GM19099 (cell line): ENCODE data around the gene GPR37L1.

Experiments
- POLR2A ChIP-seq: IDR thresholded peaks from 3 replicates; pipeline ENCODE4 v1.6.1; 2011; ENCODE audit warnings: low read depth; ENCODE audit not compliant: insufficient read length; ENCODE audit errors: extremely low read depth

The GPR37L1 gene

DNA sequence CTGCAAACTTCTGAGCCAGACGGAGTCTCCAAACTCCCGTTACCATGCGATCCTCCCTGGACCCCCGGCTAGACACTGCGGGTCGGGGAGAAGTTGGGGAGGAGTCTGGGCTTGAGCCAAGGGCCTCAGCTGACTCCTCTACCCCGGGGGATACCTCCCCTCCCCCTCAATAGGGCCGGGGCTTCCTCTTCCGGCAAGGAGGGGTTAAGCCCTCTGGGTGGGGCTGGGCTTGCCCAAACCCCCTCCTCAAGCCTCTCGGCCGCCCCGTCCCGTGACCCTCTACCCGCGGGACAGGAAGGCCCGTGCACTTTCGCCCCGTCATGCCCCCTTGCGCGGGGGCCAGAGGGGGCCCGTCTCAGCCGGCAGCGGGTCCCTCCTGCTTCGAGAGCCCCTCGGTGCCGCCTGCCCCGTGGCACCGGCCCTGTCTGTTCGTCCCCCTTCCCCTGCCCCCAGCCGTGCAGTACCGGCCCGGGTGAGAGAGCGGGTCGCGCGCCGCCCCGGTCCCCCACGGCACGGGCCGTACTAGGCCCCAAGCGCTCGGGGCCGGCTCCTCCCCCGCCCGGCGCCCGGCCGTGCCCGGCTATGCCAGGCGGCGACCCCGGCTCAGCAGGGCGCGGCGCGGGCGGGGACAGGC is 21.2 kb downstream of the GPR37L1 start:
- TF ChIP-seq POLR2A = no peak

DNA sequence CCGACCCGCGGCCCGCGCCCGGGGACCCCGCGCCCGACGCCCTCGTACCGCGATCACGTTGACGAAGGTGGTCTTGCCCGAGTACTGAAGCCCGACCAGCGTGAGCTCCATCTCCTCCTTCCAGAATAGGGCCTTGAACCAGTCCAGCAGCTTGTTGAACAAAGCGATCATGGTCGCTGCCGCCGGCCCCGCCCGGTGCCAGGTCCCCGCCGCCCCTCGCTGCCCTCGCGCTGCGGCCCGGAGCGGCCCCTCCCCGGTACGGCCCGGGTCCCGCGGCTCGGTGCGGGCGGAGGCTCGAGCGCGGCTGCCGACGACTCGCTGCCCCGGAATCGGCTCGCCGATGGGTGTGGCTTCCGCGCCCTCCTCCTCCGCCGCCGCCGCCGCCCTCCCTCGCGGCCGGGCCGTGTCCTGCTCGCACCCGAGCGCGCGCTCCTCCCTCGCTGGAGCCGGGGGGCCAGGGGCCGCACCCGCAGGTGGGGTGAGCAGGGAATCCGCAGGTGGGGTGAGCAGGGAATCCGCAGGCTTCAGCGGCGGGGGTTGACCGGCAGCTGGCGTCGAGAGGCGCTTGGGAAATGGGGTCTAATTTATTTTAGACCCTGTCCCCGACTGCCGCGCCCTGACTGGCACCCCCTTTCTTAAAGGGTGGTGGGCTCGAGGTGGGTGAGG is 21.8 kb downstream of the GPR37L1 start, which contains the start of gene ARL8A:
Gene ARL8A (minus strand): TSS at position 336 of the 666 bp plus-strand sequence. CDS start 165 bp downstream, at position 171.
- peak; percentile 62 for TF ChIP-seq POLR2A

DNA sequence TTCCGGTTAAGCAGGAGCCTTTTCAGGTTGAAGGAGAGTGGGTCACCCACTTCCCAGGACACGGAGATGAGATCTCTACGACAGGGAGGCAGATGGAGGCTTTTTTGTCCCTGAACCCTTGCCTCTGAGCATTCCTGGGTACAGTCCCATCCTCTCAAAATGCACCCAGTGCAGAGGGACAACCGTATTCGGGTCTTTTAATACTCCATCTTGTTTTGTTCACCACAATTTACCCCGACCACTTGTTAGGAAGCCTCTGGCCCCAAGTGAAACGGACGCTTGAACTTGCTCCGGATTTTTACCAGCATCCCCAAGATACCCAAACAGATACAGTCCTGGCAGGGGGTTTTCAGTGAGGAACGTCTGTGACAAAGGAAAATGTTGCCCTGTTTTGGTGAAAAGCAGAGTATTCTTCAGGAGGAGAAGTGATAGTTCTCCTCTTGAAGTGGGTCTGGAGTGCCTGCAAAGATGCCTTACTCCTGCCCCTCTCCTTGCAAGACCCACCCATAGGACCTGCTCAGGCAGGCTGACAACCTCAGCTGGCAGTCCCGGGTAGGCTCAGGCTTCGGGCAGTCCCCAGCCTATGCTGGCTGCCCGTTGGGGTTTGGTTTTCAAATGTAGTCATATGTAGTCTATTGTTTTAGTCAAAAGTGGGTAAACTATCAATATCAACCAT is 22.5 kb downstream of the GPR37L1 start:
- TF ChIP-seq POLR2A = no peak

DNA sequence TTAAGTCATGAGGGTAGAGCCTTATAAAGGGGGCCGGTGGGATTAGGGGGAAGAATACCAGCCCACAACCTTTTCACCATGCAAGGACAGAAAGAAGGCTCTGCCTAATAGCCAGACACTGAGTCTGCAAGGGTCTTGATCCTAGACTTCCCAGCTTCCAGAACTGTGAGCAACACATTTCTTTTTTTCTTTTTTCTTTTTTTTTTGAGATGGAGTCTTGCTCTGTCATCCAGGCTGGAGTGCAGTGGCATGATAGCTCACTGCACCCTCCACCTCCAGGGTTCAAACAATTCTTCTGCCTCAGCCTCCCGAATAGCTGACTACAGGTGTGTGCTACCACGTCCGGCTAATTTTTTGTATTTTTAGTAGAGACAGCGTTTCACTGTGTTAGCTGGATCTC is 23.6 kb downstream of the GPR37L1 start:
- no peak for TF ChIP-seq POLR2A

DNA sequence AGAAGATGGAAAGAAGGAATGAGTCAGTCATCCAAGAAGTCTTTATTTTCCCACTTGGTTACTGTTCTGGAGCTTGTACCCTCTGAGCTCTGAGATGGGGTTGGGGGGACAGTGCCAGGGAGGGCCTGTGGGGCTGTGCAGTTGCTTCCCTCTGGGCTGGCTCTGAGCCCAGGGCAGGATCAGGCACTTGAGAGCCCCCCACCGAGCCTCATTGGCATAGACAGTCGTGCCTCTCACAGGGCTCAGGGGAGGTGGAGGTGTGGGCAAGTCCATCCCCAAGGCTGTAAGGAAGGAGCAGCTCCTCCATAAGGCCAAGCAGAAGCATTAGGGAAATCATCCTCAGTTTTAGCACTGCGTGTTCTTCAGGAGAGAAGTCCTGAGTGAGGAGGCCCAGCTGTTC is 24.3 kb downstream of the GPR37L1 start:
- no peak for TF ChIP-seq POLR2A

DNA sequence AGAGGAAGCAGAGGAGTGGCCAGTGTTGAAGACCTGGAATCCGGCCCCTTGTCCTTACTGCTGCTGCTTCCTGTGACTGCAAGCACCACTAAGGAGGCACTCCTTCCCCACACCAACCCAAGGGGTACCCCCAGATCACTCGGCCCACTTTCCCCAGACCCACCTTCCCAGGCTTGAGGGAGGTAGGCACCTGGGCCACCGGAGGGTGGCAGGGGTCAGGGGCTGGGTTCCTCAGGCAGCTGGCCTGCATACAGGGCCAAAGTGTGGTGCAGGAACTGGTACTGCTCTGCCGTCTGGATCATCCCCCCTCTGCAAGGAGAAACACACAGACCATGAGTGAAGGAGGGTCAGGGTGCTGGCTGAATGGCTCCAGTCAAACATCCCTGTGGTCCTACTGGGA is 25.7 kb downstream of the GPR37L1 start:
- no peak for TF ChIP-seq POLR2A

DNA sequence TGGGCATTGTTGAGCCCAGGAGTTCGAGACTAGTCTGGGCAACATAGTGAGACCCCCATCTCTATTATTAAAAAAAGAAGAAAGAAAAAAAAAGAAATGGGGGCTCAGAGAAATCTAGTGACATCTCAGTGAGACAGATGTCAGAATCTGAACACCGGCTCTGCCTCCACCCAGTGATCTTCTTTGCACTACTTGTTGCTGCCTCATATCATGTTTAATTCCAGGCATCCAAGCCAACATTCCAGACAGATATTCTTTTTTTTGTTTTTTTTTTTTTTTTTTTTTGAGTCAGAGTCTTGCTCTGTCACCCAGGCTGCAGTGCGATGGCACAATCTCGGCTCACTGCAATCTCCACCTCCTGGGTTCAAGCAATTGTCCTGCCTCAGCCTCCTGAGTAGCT is 26.8 kb downstream of the GPR37L1 start:
- TF ChIP-seq POLR2A = no peak

DNA sequence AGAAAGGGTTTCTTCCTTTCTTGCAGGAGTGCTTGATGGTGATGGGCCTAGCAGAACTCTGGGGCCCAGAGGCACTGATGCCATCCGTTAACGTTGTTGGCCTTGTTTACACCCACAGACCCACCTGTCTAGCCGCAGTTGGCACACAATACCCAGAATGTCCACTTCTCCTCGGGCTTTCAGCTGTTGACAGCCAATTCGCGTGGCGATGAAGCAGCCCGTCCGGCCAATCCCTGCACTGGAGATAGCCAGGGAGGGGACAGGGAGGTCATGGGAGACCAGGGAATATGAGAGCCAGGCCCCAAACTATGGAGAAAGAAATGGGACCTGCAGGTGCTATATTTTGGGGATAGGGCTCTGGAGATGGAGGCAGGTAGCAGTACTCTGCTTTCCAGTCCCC is 27.5 kb downstream of the GPR37L1 start:
- no peak for TF ChIP-seq POLR2A

DNA sequence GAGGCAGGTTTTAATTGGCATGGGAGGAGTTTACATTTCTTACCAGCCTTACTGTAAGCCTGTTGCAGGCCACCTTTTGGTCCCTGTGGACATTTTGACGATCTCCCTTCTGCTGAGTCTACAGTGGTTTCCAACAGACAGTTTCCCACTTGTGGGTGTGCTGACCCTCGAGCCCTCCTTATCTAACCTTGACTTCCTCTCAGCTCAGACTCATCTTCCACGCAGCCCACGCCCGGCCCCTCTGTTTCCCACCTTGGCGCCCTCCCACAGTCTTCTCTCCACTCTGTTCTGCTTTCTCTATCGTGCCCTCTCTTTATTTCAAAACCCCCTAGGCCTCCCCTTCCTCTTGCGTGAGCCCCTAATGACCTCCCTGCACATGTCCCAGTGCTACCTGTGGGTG is 27.9 kb downstream of the GPR37L1 start:
- no peak for TF ChIP-seq POLR2A

DNA sequence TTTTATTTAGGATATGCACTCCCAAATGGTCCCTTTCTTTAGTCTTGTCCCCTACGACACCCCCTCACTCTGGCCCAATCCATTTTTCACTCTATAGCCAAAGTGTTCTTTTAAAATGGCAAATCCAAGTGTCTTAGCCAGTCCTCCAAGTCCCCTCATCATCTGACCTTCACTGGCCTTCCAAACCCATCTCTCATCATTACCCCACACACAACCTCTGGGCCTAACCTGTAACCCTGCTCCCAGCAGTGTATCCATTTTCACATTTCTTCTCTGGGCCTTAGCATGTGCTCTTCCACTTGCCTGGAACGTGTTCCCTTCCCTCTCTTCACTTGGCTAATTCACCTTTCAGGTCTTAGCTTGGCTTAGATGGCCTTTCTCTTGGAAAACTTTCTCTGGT is 28.3 kb downstream of the GPR37L1 start:
- no peak for TF ChIP-seq POLR2A

DNA sequence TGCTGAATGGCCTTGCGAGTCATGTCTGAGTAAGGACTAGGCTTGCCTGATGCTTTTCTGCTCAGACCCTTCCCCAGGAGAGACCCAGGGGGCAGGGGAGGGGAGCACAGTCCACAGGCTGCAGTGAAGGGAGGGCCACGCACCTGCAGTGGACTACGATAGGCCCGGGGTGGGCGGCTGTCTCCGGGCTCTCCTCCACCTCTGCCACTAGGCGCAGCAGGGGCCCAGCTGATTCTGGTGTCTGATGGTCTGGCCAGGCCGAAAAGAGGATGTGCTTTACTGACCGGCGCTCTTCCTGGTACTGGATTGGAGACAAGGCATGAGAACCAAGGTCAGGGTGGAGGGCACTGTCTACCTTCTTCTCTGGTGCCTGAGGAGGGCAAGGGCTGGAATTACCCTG is 29.7 kb downstream of the GPR37L1 start:
- no peak for TF ChIP-seq POLR2A

DNA sequence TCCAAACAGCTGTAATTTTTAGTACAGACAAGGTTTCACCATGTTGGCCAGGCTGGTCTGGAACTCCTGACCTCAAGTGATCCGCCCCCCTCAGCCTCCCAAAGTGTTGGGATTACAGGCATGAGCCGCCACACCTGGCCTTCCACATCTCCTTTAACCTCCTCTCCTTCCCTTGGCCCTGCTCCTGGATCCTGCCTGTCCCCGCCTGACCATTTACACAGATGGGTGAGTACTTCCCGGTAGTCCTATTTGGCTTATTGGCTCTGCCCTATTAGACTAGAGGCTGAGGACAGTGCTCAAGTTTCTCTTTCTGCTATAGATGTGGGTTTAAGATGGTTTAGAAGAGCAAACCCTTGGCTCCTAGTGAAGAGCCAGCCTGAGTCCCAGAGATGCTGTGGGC is 30.6 kb downstream of the GPR37L1 start:
- TF ChIP-seq POLR2A = no peak

DNA sequence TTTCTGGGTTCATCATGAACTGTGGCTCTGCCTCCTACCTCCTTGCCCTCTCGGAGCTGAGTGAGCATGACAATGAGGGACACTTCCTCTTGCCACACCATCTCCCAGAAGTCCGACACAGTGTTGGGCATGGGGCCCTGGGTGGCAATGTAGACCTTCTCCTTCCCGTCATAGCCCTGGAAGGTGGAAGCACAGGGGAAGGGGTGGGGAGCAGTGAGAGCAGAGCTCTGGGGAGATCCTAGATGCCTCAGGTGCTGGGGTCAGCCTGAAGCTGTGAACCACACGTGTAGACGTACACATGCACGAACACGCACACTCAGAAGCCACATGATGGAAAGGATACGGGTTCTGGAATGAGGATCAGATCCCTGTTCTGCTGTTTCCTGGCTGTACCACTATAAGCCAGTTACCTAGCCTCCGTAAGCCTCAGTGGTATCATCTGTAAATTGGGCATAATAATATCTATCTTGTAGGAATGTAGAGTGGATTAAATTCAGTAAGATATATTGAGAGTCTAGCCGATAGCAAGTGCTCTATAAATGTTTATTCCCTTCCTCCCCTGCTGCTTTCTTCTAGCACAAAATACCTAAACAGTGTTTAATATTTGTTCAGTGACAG is 31.5 kb downstream of the GPR37L1 start:
- TF ChIP-seq POLR2A = no peak

DNA sequence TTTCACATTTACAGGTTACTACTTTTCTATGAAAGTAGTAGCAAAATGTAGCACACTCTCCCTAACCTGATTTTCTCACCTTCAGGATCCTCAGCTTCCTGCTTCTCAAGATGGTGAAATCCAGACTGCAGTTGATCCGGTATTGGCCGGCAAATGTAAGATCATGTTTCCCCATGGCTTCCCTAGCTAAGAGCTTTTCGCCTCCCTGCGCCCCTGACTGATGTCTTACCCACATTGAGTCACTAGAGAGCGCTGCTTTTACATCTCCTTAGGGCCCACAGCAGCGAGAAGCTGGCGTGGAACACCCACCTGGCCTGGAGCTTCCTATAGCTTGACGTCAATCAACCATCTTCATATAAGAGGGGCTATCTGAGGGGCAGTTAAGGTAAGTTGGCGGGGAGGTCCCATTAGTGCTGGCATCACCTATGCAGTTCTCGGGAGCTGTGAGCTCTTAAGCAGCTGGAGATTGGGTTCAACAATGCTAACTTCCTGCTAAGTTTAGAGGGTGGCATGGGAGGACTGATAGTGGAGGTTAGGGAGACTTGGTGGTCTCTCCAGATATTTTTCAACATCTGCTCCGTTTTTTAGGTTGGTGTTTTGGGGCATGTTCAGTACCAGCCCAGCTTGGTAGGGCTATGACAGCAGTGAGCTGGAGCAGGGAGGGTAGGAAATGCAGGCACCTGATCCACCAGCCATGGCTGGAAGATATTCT is 32.2 kb downstream of the GPR37L1 start:
- TF ChIP-seq POLR2A = no peak

DNA sequence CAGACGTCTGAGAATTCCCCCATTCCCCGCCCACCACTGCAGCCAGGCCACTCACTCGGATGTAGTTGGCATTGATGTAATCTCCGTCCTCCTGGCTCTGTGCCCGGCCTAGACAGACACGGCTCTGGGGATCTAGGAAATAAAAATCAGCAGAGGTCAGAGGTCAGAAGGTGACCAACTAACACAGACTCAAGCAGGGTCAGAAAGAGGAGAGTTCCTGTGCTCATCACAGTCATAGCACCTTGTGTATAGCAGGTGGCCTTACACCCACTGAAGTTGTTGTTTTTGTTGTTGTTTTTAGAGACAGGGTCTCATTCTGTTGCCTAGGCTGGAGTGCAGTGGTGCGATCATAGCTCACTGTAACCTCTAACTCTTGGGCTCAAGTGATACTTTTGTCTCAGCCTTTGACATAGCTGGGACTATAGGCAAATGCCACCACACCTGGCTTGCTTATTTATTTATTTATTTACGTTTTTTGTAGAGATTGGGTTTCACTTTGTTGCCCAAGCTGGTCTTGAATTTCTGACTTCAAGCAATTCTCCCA is 32.8 kb downstream of the GPR37L1 start:
- no peak for TF ChIP-seq POLR2A
